Measurements from ENCODE around the gene TAF11L4. TPM values are rescaled to one million over a fixed set of nuclear protein-coding genes. Genes with fewer than 3 reads are reported as not detected.
"Not testable (repeated sequence)": the region's sequence is repeated elsewhere in the genome, so short reads cannot be mapped to it uniquely, and the experiment has no call there.

The TAF11L4 gene
- total and polyA plus RNA-seq, 4 donors, result not detected

GRCh38 chr5:17492770-17493169 lies 28.8 kb upstream of the TAF11L4 start:
- no peak for ATAC-seq (ENCODE audit: low FRiP score)
- Histone ChIP-seq H3K36me3 (ENCODE audit: control insufficient read depth in 1 of 2, insufficient read depth in 2 of 2, low read length in 1 of 2) (no peaks in the 10 kb centered on the region), H3K27me3 (ENCODE audit: control insufficient read depth in 1 of 2, insufficient read depth in 2 of 2, low read length in 1 of 2) (no peaks in the 10 kb centered on the region), H3K9me3 (ENCODE audit: control insufficient read depth, low read length) (no peaks in the 10 kb centered on the region), H3K27ac (ENCODE audit: low read depth in 1 of 2, low read length in 2 of 2) (no peak overlapping the region), H3K4me3 (ENCODE audit: low read length in 2 of 2) (no peak overlapping the region), H3K4me1 (ENCODE audit: control insufficient read depth in 1 of 2, insufficient read depth in 2 of 2, low read length in 2 of 2) (no peaks in the 10 kb centered on the region)
- intact Hi-C loops (cut with DNase I), result no loop called here
- WGBS, 2 donors, result 95 to 98% methylated on average over 3 of the region's 3 CpGs
- DNase-seq, result no peak

GRCh38 chr5:17497446-17497845 lies 24.2 kb upstream of the TAF11L4 start:
- no peak overlapping the region for H3K4me3 ChIP-seq (ENCODE audit: low read length in 2 of 2)
- no peaks in the 10 kb centered on the region for H3K4me1 ChIP-seq (ENCODE audit: control insufficient read depth in 1 of 2, insufficient read depth in 2 of 2, low read length in 2 of 2)
- H3K9me3 ChIP-seq (ENCODE audit: control insufficient read depth, low read length), result no peaks in the 10 kb centered on the region
- H3K36me3 ChIP-seq (ENCODE audit: control insufficient read depth in 1 of 2, insufficient read depth in 2 of 2, low read length in 1 of 2), result no peaks in the 10 kb centered on the region
- no peaks in the 10 kb centered on the region for H3K27me3 ChIP-seq (ENCODE audit: control insufficient read depth in 1 of 2, insufficient read depth in 2 of 2, low read length in 1 of 2)
- intact Hi-C loops (cut with DNase I), result no loop called here
- 78 to 85% methylated on average over 4 of the region's 4 CpGs for WGBS, 2 donors
- no peak overlapping the region for H3K27ac ChIP-seq (ENCODE audit: low read depth in 1 of 2, low read length in 2 of 2)
- DNase-seq (no peak), ATAC-seq (ENCODE audit: low FRiP score) (no peak)

GRCh38 chr5:17497931-17498330 lies 23.7 kb upstream of the TAF11L4 start, which contains the start of gene TAF11L2:
TAF11L2 (plus strand) TSS chr5:17498231.
- H3K9me3 ChIP-seq (ENCODE audit: control insufficient read depth, low read length); H3K27ac ChIP-seq (ENCODE audit: low read depth in 1 of 2, low read length in 2 of 2); H3K36me3 ChIP-seq (ENCODE audit: control insufficient read depth in 1 of 2, insufficient read depth in 2 of 2, low read length in 1 of 2); ATAC-seq (ENCODE audit: low FRiP score); DNase-seq; H3K27me3 ChIP-seq (ENCODE audit: control insufficient read depth in 1 of 2, insufficient read depth in 2 of 2, low read length in 1 of 2); intact Hi-C loops (cut with DNase I); H3K4me3 ChIP-seq (ENCODE audit: low read length in 2 of 2); H3K4me1 ChIP-seq (ENCODE audit: control insufficient read depth in 1 of 2, insufficient read depth in 2 of 2, low read length in 2 of 2): not testable (repeated sequence)
- 90 to 92% methylated on average over 8 of the region's 8 CpGs for WGBS, 2 donors

- 93 to 94% methylated on average over 17 of the region's 17 CpGs for WGBS, 2 donors
- H3K4me1 ChIP-seq (ENCODE audit: control insufficient read depth in 1 of 2, insufficient read depth in 2 of 2, low read length in 2 of 2), result no peaks in the 10 kb centered on the region
- DNase-seq, result no peak
- no peak for ATAC-seq (ENCODE audit: low FRiP score)
- intact Hi-C loops (cut with DNase I), result no loop called here
- no peaks in the 10 kb centered on the region for H3K36me3 ChIP-seq (ENCODE audit: control insufficient read depth in 1 of 2, insufficient read depth in 2 of 2, low read length in 1 of 2)
- no peak overlapping the region for H3K27ac ChIP-seq (ENCODE audit: low read depth in 1 of 2, low read length in 2 of 2)
- no peaks in the 10 kb centered on the region for H3K27me3 ChIP-seq (ENCODE audit: control insufficient read depth in 1 of 2, insufficient read depth in 2 of 2, low read length in 1 of 2)
- H3K4me3 ChIP-seq (ENCODE audit: low read length in 2 of 2), result no peak overlapping the region
- no peaks in the 10 kb centered on the region for H3K9me3 ChIP-seq (ENCODE audit: control insufficient read depth, low read length)
Measured at GRCh38 chr5:17511775-17512325, 9.8 kb upstream of the TAF11L4 start.

GRCh38 chr5:17517526-17517925 lies 4.1 kb upstream of the TAF11L4 start:
- H3K4me1 ChIP-seq (ENCODE audit: control insufficient read depth in 1 of 2, insufficient read depth in 2 of 2, low read length in 2 of 2); H3K4me3 ChIP-seq (ENCODE audit: low read length in 2 of 2); intact Hi-C loops (cut with DNase I); ATAC-seq (ENCODE audit: low FRiP score); H3K9me3 ChIP-seq (ENCODE audit: control insufficient read depth, low read length); H3K27ac ChIP-seq (ENCODE audit: low read depth in 1 of 2, low read length in 2 of 2); H3K36me3 ChIP-seq (ENCODE audit: control insufficient read depth in 1 of 2, insufficient read depth in 2 of 2, low read length in 1 of 2); H3K27me3 ChIP-seq (ENCODE audit: control insufficient read depth in 1 of 2, insufficient read depth in 2 of 2, low read length in 1 of 2): not testable (repeated sequence)
- DNase-seq, result peak; percentile 62 to 77
- WGBS, 2 donors, result 85 to 91% methylated on average over 8 to 9 of the region's 12 CpGs

- H3K4me3 ChIP-seq (ENCODE audit: low read length in 2 of 2); H3K9me3 ChIP-seq (ENCODE audit: control insufficient read depth, low read length); intact Hi-C loops (cut with DNase I); ATAC-seq (ENCODE audit: low FRiP score); DNase-seq; H3K27ac ChIP-seq (ENCODE audit: low read depth in 1 of 2, low read length in 2 of 2); H3K4me1 ChIP-seq (ENCODE audit: control insufficient read depth in 1 of 2, insufficient read depth in 2 of 2, low read length in 2 of 2); H3K36me3 ChIP-seq (ENCODE audit: control insufficient read depth in 1 of 2, insufficient read depth in 2 of 2, low read length in 1 of 2); H3K27me3 ChIP-seq (ENCODE audit: control insufficient read depth in 1 of 2, insufficient read depth in 2 of 2, low read length in 1 of 2): not testable (repeated sequence)
- WGBS, 2 donors, result no CpG with 5 or more reads among the region's 15 CpGs
Measured at GRCh38 chr5:17518067-17518466, 3.5 kb upstream of the TAF11L4 start, which contains the start of gene TAF11L3. TAF11L3 (plus strand) TSS chr5:17518367.

- intact Hi-C loops (cut with DNase I); H3K4me1 ChIP-seq (ENCODE audit: control insufficient read depth in 1 of 2, insufficient read depth in 2 of 2, low read length in 2 of 2); ATAC-seq (ENCODE audit: low FRiP score); H3K9me3 ChIP-seq (ENCODE audit: control insufficient read depth, low read length); DNase-seq; H3K27ac ChIP-seq (ENCODE audit: low read depth in 1 of 2, low read length in 2 of 2); H3K27me3 ChIP-seq (ENCODE audit: control insufficient read depth in 1 of 2, insufficient read depth in 2 of 2, low read length in 1 of 2); H3K4me3 ChIP-seq (ENCODE audit: low read length in 2 of 2); H3K36me3 ChIP-seq (ENCODE audit: control insufficient read depth in 1 of 2, insufficient read depth in 2 of 2, low read length in 1 of 2): not testable (repeated sequence)
- 92 to 95% methylated on average over 8 of the region's 14 CpGs for WGBS, 2 donors
Measured at GRCh38 chr5:17519508-17519907, 2.1 kb upstream of the TAF11L4 start.

GRCh38 chr5:17524935-17525334 lies 3.3 kb downstream of the TAF11L4 start, which contains the start of gene TAF11L5:
TAF11L5 (plus strand) TSS chr5:17525235.
- DNase-seq; H3K27ac ChIP-seq (ENCODE audit: low read depth in 1 of 2, low read length in 2 of 2); H3K4me3 ChIP-seq (ENCODE audit: low read length in 2 of 2); ATAC-seq (ENCODE audit: low FRiP score); H3K27me3 ChIP-seq (ENCODE audit: control insufficient read depth in 1 of 2, insufficient read depth in 2 of 2, low read length in 1 of 2); H3K36me3 ChIP-seq (ENCODE audit: control insufficient read depth in 1 of 2, insufficient read depth in 2 of 2, low read length in 1 of 2); H3K4me1 ChIP-seq (ENCODE audit: control insufficient read depth in 1 of 2, insufficient read depth in 2 of 2, low read length in 2 of 2); H3K9me3 ChIP-seq (ENCODE audit: control insufficient read depth, low read length); intact Hi-C loops (cut with DNase I): not testable (repeated sequence)
- no CpG with 5 or more reads among the region's 15 CpGs for WGBS, 2 donors

- H3K4me3 ChIP-seq (ENCODE audit: low read length in 2 of 2); intact Hi-C loops (cut with DNase I); H3K27me3 ChIP-seq (ENCODE audit: control insufficient read depth in 1 of 2, insufficient read depth in 2 of 2, low read length in 1 of 2); ATAC-seq (ENCODE audit: low FRiP score); H3K27ac ChIP-seq (ENCODE audit: low read depth in 1 of 2, low read length in 2 of 2); H3K4me1 ChIP-seq (ENCODE audit: control insufficient read depth in 1 of 2, insufficient read depth in 2 of 2, low read length in 2 of 2); H3K36me3 ChIP-seq (ENCODE audit: control insufficient read depth in 1 of 2, insufficient read depth in 2 of 2, low read length in 1 of 2); H3K9me3 ChIP-seq (ENCODE audit: control insufficient read depth, low read length): not testable (repeated sequence)
- 92 to 95% methylated on average over 9 of the region's 17 CpGs for WGBS, 2 donors
- DNase-seq, result peak; percentile 59 to 76
Measured at GRCh38 chr5:17526504-17526903, 4.9 kb downstream of the TAF11L4 start.
